Hepatic stellate cell (primary cell): ENCODE data around the gene MRGPRF.
"Not testable (repeated sequence)": the region's sequence is repeated elsewhere in the genome, so short reads cannot be mapped to it uniquely, and the experiment has no call there.

Experiments used
- DNase-seq: peaks from one replicate; pipeline ENCODE4 v3.0.0; 2011; ENCODE audit warnings: low spot score

MRGPRF gene

DNA sequence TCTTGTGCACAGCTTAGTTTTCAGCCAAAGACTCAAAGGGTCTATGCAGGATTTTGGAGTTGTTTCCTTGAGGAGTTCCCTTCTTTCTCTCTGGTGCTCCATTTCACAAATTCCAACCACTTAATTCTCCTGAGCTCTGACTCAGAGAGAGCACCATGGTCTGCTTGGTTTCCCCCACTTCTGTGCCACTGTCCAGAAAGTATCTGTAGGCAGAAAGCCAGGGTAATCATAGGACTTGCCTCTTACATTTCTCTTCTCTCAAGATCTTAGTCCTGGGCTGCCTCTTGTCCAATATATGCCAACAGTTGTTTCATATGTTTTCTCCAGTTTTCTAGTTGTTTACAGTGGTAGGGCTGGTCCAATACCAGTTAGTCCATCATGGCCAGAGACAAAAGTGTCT is 25.8 kb downstream of the MRGPRF start:
- DNase-seq: no peak

DNA sequence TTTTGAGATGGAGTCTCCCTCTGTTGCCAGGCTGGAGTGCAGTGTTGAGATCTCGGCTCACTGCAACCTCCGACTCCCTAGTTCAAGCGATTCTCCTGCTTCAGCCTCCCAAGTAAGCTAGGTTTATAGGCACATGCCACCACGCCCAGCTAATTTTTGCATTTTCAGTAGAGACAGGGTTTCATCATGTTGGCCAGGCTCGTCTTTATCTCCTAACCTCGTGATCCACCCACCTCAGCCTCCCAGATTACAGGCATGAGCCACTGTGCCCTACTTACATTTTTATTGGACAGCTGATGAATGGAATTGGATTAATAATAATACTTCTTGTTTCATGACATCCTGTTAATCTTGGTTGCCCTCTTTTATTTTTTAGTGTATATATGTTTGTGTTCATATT is 29.2 kb downstream of the MRGPRF start:
- no peak for DNase-seq

DNA sequence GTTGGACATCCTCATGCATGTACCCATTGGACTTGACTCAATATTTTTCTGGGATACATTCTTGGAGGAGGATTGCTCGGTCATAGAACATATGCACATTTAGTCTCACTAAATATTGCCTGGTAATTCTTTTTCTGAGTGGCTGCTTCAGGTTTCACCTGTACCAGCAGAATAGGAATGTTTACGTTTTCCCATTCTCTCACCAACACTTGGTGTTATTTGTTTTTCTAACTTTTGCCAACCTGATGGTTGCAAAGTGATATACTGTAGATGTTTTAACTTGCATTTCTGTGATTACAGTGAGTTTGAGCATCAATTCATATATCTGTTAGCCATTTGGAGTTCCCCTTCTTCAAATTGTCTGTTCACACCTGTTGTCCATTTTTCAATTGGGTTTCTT is 30.9 kb downstream of the MRGPRF start:
- no peak for DNase-seq

DNA sequence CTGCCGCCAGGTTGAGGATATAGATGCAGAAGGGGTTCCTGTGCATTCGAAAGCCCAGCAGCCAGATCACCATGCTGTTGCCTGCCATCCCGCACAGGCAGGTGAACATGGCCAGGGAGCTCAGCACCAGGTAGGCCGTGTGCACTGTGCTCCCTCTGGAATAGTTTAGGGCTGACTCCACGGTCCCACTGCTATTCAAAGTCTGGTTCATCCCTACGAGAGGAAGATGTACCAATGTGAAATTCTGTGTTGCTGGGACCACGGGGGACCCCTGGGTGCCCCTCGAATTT is 32.3 kb downstream of the MRGPRF start, which contains the start of gene MRGPRD:
Gene MRGPRD (minus strand): TSS at position 211 of the 290 bp plus-strand sequence. CDS start 0 bp downstream, at position 211.
- DNase-seq: no peak

DNA sequence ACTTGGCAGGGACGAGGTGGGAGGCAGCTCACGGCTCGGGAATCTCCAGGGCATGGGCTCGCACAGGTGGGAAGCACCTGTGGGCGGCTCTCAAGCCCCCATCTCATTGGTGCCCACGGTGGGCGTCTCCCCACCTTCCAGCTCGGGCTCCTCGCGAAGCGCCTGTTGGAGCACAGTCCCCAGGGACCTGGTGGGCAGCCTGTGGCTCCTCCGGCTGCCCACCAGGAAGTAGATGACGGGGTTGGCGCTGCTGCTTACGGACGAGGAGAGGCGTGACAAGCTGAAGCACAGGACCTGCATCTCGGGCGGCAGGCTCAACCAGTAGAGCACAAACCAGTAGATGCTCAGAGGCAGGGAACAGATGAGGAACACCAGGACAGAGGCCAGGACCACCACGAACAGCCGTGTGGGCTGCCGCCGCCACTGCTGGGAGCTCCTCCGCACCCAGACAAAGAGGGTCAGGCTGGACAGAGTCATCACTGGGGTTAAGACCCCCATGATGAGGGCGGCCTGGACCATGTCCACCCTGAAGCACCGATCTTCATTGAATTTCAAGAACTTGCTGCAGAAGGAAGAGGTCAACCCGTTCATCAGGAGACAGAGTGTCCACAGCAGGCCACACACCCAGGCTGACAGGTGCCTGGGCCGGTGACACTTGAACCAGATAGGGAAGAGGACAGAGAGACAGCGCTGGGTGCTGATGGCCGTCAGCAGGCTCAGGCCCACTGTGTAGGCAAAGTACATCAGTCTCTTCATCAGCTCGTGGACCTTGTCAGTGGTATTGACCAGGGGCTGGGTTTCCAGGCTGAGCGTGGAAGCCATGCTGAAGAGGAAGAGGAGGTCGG is 32.9 kb downstream of the MRGPRF start:
- no peak for DNase-seq

DNA sequence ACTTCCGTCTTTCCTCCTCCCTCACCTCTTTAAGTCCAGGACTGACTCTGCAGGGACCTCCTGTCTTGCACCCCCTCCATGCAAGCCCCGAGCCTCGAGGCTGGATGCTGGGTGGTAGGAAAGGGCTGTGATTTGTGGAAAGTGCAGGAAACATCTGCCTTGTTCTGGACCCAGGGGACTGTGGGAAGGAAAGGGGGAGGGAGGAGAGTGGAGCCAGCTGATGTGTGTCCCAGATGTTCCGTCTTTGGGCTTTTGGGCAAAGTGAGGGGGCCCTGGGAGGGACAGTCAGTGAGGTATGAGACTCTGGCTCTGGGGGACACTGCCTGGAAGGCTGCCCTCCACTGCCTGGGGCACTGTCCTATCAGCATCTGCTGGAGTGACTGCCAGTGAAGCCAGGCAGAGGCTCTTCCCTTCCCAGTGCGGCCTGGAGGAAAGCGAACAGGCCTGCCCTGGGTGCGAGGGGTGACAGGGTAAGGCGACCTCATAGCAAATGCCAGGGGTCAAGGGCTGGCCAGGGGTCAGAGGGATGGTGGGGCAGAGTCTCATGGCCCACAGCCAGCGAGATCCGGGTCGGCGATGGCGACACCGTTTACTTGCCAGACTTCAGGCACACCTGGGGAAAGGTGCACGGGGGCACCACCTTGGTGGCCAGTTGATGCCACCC is 34.0 kb downstream of the MRGPRF start:
- DNase-seq: no peak

DNA sequence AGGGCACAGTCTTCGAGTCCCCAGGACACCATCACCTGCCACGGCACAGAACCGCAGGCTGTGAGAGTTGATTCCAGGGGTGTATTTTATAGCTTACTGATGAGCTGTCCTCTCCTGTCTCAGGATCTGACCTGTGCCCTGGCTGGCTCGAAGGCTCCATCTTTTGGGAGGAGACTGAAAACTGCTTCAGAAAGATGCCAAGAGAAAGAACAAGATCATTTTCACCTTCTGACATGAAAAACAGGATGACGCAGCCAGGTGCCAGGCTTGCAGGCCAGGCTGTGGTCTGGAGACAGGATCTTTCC is 34.5 kb downstream of the MRGPRF start:
- no peak for DNase-seq

DNA sequence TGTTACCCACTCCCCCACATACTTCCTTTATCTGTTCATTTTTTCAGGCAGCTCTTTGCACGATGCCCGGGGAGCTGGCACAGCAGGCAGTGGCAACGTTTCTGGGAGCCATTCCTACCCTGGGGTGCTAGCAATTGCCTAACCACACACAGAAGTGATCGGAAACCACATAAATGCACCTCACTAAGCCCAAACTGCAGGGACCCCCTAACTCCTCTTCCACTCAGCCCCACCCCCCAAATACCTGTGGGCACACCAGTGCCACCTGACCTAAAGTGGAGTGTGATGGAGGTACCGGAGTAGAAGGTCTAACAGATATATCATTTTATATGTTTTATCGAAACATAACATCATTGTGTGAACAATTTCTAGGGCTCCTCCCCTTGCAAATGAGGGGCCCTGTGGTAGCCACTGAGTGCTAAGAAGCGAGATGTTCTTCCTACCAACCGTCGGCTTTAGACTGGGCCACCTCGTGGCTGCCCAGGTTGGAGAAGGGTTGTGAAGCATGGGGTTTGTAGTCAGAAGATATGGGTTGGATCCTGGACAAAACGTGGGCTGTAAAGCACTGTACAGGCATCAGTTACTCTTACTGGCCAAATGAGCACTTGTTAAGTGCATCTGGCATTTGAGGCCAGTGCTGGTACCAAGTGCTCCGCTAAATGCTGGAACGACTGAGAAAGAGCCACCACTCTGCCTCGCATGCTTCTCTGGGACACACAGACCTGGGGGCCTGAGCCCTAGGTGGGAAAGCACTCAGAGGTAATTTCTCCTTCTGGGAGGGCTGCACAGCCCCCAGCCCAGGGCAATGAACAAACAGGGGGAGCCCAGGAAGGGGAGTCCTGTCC is 35.0 kb downstream of the MRGPRF start:
- no peak for DNase-seq

DNA sequence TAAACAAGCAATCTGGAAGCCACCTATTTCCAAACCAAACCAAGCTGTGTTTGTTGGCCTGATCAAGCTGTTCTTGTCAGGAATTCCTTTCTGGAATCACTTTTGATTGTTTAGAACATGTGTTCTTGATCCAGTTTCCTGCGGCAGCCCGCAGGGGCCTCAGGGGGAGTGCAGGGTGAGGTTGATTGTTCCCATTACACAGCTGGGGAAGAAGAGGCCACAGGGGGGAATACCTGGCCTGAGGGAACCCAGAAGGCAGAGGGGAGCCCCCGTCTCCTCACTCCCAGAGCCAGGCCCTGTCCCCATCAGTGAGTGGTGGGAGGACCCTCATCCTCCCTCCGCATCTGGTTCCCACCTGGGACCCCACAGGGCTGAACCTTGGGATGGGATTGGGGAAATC is 36.5 kb downstream of the MRGPRF start:
- DNase-seq: no peak

DNA sequence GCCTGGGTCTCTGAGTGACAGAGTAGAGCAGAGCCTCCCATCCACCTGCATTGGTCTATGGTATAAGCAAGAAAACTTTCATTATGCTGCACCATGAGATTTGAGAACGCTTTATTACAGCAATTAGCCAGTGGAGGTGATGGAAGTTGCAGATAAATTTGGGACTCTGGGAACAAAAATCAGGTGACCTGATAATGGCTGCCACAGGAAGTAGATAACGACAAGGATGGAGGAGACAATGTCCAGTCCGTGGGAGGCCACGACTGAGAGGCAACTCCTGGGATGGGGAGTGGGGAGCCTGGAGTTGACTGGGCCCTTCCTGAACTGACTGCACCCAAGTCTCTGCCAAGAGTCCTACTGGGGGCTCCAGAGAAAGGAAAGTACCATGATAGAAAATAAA is 37.0 kb downstream of the MRGPRF start:
- no peak for DNase-seq

DNA sequence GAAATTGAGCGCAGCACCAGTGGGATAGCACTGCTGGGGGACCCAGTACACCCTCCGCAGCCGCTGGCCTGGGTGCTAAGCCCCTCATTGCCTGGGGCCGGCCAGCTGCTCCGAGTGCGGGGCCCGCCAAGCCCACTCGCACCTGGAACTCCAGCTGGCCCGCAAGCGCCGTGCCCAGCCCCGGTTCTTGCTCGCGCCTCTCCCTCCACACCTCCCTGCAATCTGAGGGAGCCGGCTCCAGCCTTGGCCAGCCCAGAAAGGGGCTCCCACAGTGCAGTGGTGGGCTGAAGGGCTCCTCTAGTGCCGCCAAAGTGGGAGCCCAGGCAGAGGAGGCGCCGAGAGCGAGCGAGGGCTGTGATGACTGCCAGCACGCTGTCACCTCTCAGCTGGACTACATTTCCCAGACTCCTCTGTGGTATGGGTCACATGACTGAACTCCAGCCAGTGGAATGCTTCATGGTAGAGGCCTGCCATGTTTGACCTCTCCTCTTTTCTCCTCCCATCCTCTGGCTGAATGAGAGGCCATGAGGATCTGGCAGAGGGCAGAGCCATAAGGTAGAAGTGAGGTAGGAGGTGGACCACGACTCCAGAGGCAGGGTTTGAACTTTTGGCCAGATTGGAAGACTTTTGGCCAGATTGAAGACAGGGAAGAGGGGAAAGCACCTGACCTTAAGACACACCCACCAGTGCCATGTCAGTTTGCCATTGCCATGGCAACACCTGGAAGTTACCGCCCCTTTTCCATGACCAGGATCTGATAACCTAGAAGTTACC is 38.4 kb downstream of the MRGPRF start:
- DNase-seq: no peak

DNA sequence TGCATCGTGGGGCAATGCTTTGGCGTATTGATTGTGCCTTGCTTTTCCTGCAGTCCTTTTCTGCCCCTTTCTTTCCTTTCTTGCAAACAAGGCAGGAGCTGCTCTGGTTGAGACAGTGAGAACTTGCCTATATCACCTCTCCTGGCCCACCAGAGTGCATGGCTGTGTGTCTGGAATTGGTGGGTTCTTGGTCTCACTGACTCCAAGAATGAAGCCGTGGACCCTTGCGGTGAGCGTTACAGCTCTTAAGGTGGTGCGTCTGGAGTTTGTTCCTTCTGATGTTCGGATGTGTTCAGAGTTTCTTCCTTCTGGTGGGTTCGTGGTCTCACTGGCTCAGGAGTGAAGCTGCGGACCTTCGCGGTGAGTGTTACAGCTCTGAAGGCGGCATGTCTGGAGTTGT is 39.3 kb downstream of the MRGPRF start:
- DNase-seq: not testable (repeated sequence)

DNA sequence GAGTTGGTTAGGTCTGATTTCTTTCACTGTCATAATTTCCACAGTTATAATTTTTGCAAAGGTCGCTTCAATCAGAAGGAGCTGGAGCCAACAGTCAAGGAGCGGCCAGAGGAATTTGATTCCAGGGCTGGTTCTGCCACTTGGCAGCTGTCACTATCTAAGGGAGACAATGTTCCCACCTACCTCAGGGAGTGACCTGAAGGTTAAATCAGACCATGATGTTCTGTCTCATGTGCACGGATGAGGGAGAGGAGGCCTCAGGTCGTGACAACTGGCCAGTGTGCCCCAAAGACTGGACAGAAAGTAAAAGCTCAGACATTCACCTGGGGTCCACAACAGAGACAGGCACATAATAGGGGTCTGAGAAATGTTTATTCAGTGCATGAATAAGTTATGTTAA is 39.8 kb downstream of the MRGPRF start:
- no peak for DNase-seq

DNA sequence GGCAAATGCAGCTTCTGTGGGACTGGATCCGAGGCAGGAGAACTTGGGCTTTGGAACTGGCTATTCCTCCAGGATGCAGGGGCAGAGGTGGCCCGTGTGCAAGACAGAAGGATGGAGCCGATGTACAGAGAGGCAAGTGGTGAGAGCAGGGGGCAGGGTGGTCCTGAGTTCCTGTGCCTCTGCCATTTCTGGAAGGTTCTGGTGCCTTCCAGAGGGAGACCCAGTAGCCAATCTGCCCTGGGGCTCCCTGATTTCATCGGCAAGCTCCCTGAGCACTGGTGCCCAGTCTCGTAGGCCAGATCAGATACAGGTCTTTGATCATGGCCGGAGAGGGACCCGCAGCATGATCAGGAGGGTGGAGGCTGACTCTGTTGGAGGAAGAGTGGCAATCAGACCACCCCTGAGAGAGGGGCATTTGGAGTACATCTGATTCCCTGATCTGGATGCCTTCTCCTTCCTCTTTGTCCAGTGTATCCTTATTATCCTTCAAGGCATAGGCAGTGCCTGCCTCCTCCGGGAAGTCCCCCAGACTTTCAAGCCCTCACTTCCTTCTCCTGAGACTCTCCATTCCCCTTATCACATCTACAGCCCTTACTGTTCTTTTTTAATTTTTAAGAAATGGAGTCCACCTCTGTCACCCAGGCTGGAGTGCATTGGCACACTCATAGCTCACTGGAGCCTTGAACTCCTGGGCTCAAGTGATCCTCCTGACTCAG is 42.0 kb downstream of the MRGPRF start:
- no peak for DNase-seq

DNA sequence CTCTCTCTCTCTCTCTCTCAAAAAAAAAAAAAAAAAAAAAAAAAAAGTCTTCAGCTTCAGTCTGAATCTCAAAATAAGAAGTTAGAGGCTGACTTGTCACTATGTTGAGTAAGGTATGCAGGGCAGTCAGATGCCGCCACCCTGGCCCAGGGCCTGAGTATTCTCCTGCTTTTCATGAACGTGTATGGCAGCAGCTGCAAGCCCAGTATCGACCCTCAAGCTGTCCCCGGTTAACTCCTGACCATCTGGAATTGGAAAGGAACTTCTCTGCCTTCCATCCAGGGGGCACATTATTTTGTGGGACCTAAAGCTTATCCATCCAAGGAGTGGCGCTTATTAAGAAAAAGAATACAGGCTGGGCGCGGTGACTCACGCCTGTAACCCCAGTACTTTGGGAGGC is 43.7 kb downstream of the MRGPRF start:
- DNase-seq: no peak

DNA sequence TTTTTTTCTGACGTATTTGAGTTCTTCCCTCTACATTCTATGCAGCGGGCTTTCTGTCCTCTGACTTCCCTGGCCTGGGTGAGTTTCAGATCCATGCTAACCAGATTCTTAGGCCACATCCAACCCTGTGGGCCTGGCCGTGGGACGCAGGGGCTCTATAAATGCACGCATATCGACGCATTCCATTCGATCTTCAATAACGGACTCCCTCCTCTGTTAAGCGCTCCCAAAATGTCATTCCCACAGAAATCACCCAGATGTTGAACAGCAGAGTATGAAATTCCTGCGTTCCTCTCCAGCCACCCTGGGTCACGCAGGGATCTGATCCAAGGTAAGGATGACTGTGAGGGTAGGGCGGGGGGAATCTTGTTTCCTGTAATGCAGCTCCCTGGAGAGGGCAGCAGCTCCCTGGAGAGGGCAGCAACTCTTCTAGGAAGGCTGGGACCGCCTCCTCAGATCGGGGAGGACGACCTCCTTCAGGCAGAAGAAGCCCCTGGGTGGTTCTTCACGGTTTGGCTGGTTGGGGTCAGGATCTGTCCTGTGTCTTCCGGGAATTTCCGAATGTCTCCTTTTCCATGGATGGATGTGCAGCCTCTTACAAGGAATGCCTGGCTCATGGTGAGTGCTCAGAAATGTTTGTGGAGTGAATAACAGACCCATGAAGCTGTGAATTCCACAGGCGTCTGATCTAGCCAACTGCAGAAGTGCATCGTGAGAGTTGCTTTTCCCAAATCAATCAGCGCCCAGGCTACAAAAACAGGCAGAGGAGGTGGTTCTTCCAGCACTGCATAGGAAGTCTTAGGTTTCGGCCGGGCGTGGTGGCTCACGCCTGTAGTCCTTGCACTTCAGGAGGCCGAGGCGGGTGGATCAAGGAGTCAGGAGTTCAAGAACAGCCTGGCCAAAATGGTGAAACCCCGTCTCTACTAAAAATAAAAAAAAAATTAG is 44.5 kb downstream of the MRGPRF start:
- DNase-seq: no peak

DNA sequence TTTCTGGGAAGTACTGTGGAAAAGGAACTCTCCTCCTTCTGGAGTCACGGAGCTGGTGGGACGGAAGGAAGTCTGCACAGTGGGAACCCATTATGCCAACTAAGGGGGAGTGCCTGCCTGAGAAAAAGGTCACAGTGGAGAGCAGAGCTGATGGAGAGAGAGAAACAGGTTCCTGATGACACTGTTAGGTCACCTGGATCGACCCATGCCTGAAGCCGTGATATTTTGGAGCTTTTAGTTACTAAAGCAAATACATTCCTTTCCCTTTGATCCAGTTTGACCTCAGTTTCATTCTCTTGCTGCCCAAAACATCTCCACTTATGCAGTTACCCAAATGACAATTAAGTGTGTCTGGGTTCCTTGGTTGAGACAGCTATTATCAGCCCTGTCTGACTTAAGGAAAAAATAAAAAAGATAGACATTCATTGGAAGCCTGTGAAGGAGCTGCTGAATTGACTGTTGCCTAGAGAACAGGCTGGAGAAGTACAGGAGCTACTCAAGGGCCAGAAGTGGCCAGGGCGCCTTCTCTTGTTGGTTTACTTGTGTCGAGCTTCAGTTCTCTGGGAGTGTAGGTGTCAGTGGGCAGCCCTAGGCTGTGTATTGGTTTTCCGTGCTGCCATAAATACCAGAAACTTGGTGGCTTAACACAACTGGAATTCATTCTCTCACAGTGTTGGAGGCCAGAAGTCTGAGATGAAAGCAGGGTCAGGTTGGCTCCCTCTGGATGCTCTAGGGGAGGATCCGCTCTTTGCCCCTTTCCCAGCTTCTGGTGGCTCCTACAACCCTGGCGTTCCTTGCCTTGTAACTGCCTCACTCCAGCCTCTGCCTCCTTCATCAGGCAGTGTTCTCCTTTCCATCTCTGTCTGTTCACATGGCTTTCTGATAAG is 45.9 kb downstream of the MRGPRF start:
- DNase-seq: no peak

DNA sequence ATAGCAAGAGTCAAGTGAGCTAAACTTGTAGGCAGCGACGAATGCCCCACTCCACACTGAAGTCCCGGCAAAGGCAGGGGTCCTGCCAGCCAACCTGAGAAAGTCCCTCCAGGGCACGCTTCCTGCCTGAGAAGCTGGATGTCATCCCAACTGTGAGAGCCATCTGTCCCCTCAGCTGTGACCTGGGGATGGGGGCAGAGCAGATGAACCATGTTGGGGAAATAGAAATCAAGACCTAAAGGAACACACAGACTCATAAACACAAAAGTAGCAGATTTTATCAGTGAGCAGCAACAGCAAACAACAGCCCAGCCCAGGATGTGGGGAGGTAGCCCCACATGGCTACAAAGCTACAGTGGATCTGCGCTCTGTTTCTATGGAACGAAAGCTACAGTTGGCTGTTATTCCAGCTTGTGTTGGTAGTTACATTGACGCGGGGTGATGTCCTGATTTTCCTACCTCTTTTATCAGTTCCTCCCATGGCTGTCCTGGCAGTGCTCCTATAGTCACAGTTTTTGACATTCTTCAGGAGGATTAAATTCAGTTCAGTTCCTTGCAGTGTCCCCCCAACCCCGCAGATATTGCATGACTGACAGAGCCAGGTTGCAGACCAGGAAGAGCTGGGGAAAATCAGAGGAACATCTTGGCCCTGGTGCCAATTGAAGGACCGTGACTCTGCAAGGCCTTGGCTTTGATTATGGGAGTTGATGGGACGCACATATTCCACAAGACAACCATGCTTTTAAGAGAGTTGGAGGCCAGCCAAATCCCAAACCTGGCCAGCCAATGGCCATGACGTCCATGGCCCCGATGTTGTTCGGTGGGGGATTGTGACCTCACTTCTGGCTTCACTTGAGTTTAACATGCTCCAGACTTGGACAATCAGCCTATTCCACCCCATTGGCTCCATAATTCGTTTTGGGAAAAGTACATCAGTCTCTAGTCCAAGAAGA is 46.9 kb downstream of the MRGPRF start:
- no peak for DNase-seq
